HG03565 (cell line): ENCODE measurements around the gene TRIM73.
"Not testable (repeated sequence)": the region's sequence is repeated elsewhere in the genome, so short reads cannot be mapped to it uniquely, and the experiment has no call there.

ENCODE experiments used
- ATAC-seq: cut with Tn5 transposase; IDR thresholded peaks from one replicate; pipeline ENCODE4 v1.9.1; 2021; ENCODE audit warnings: mild to moderate bottlenecking, moderate library complexity; ENCODE audit not compliant: unreplicated experiment

The TRIM73 gene

GRCh38 chr7:75395329-75395728, at the start of gene TRIM73:
Gene TRIM73, plus strand, starts transcription at chr7:75395629. Its CDS starts 3,305 bp downstream, at chr7:75398934.
- not testable (repeated sequence) for ATAC-seq

GRCh38 chr7:75358671-75359541, 36.5 kb upstream of the TRIM73 start:
- ATAC-seq: peak; percentile 52

GRCh38 chr7:75359542-75359848, 35.9 kb upstream of the TRIM73 start:
- ATAC-seq: peak; percentile 55

GRCh38 chr7:75364079-75364478, 31.4 kb upstream of the TRIM73 start:
- not testable (repeated sequence) for ATAC-seq

- not testable (repeated sequence) for ATAC-seq
Measured at GRCh38 chr7:75366643-75367042, 28.8 kb upstream of the TRIM73 start.

- not testable (repeated sequence) for ATAC-seq
Measured at GRCh38 chr7:75367313-75367712, 28.1 kb upstream of the TRIM73 start.

- ATAC-seq: not testable (repeated sequence)
Measured at GRCh38 chr7:75374144-75374518, 21.3 kb upstream of the TRIM73 start.

GRCh38 chr7:75374519-75375317, 20.7 kb upstream of the TRIM73 start:
- ATAC-seq: not testable (repeated sequence)

- ATAC-seq: not testable (repeated sequence)
Measured at GRCh38 chr7:75393194-75393593, 2.2 kb upstream of the TRIM73 start.

- ATAC-seq: not testable (repeated sequence)
Measured at GRCh38 chr7:75397865-75398264, 2.4 kb downstream of the TRIM73 start.

- ATAC-seq: not testable (repeated sequence)
Measured at GRCh38 chr7:75398771-75399700, 3.6 kb downstream of the TRIM73 start.

GRCh38 chr7:75400575-75400974, 5.1 kb downstream of the TRIM73 start:
- not testable (repeated sequence) for ATAC-seq

GRCh38 chr7:75403455-75404443, 8.3 kb downstream of the TRIM73 start:
- ATAC-seq: not testable (repeated sequence)

GRCh38 chr7:75404663-75405062, 9.2 kb downstream of the TRIM73 start:
- not testable (repeated sequence) for ATAC-seq

- peak; percentile 88 for ATAC-seq
Measured at GRCh38 chr7:75409880-75410822, 14.7 kb downstream of the TRIM73 start.

GRCh38 chr7:75410823-75411173, 15.4 kb downstream of the TRIM73 start:
- not testable (repeated sequence) for ATAC-seq

- not testable (repeated sequence) for ATAC-seq
Measured at GRCh38 chr7:75414204-75414603, 18.8 kb downstream of the TRIM73 start.

GRCh38 chr7:75414708-75415427, 19.4 kb downstream of the TRIM73 start:
- ATAC-seq: not testable (repeated sequence)
